SK-N-SH (cell line): ENCODE results near the gene ZNF397. TPM values are rescaled to one million over a fixed set of nuclear protein-coding genes. Genes with fewer than 3 reads are reported as not detected.

ENCODE experiments used
- CTCF ChIA-PET: fragments of 300-600, 350-600 bp; formaldehyde crosslinking; extraction: SDS; loops from one replicate; lab custom pipeline; 2021; lab: Yijun Ruan, JAX
- POLR2A ChIA-PET: fragments of 350-600 bp; sonication (Branson Sonifier 250); formaldehyde crosslinking; extraction: SDS; loops from one replicate; lab custom pipeline; 2020; ENCODE audit warnings: antibody characterized with exemption, inconsistent platforms; lab: Yijun Ruan, JAX
- DNase-seq: peaks from one replicate; pipeline ENCODE4 v3.0.0; 2012
- H2AFZ ChIP-seq: fragments of 200-600 bp; sonication (generic); 2 replicates; pipeline ENCODE4 v1.8.1; 2016; ENCODE audit warnings: antibody characterized with exemption, mild to moderate bottlenecking, low read depth
- H3F3A ChIP-seq: fragments of 200-600 bp; sonication (generic); replicated peaks from 2 replicates; pipeline ENCODE3; 2016; ENCODE audit warnings: antibody characterized with exemption, mild to moderate bottlenecking; ENCODE audit not compliant: insufficient read depth
- H3K27ac ChIP-seq, 2 experiments: fragments of 200-500 bp in 1 of 2; fragments of 200-600 bp in 1 of 2; sonication (Bioruptor generic) in 1 of 2; sonication (generic), shearing (Covaris generic) in 1 of 2; 2 replicates each; pipeline versions ENCODE4 v1.5.1 to v1.6.1; 2014 to 2016; ENCODE audit warnings: low read depth in 2 of 2, inconsistent platforms in 1 of 2, low read length in 1 of 2, mild to moderate bottlenecking in 1 of 2, mixed read lengths in 1 of 2
- H3K27me3 ChIP-seq: fragments of 200-600 bp; sonication (generic), shearing (Covaris generic); 2 replicates; pipeline ENCODE4 v1.6.1; 2016; ENCODE audit warnings: mixed run types; ENCODE audit not compliant: insufficient read depth
- H3K36me3 ChIP-seq, 2 experiments: fragments of 200-500 bp in 1 of 2; fragments of 200-600 bp in 1 of 2; sonication (Bioruptor generic) in 1 of 2; sonication (generic) in 1 of 2; replicated peaks in 1 of 2; 2 replicates each; pipeline versions ENCODE3 to v1.5.1; 2014 to 2016; ENCODE audit warnings: low read length in 1 of 2, mild to moderate bottlenecking in 1 of 2; ENCODE audit not compliant: insufficient read depth in 2 of 2, control insufficient read depth in 1 of 2
- H3K4me1 ChIP-seq, 2 experiments: fragments of 200-500 bp in 1 of 2; fragments of 200-600 bp in 1 of 2; sonication (Bioruptor generic) in 1 of 2; sonication (generic), shearing (Covaris generic) in 1 of 2; 2 replicates each; pipeline versions ENCODE4 v1.5.1 to v1.6.1; 2014 to 2016; ENCODE audit warnings: low read depth in 1 of 2, low read length in 1 of 2, mixed run types in 1 of 2; ENCODE audit not compliant: insufficient read depth in 2 of 2, control insufficient read depth in 1 of 2
- H3K4me2 ChIP-seq: fragments of 200-600 bp; sonication (generic), shearing (Covaris generic); 2 replicates; pipeline ENCODE4 v1.6.1; 2017; ENCODE audit warnings: mixed run types
- H3K4me3 ChIP-seq, 2 experiments: fragments of 200-500 bp in 1 of 2; fragments of 200-600 bp in 1 of 2; sonication (Bioruptor generic) in 1 of 2; sonication (generic), shearing (Covaris generic) in 1 of 2; 2 replicates each; pipeline versions ENCODE4 v1.5.1 to v1.8.1; 2014 to 2016; ENCODE audit warnings: low read depth in 2 of 2, inconsistent platforms in 1 of 2, low read length in 1 of 2, mild to moderate bottlenecking in 1 of 2, mixed read lengths in 1 of 2, moderate library complexity in 1 of 2
- H3K79me2 ChIP-seq: fragments of 200-600 bp; sonication (generic); 2 replicates; pipeline ENCODE4 v1.8.1; 2017; ENCODE audit warnings: mild to moderate bottlenecking; ENCODE audit not compliant: insufficient read depth
- H3K9ac ChIP-seq: fragments of 200-600 bp; sonication (generic); 2 replicates; pipeline ENCODE4 v1.6.1; 2017; ENCODE audit warnings: mixed run types
- H3K9me2 ChIP-seq: fragments of 200-600 bp; sonication (generic); 2 replicates; pipeline ENCODE4 v1.6.1; 2017; ENCODE audit warnings: mixed run types
- H3K9me3 ChIP-seq: fragments of 200-600 bp; sonication (generic); 2 replicates; pipeline ENCODE4 v1.6.1; 2017; ENCODE audit warnings: mixed run types, mild to moderate bottlenecking, moderate library complexity
- H4K20me1 ChIP-seq: fragments of 200-600 bp; sonication (generic); 2 replicates; pipeline ENCODE4 v1.6.1; 2017; ENCODE audit warnings: mild to moderate bottlenecking, mixed run types; ENCODE audit not compliant: insufficient read depth
- ELF1 ChIP-seq: IDR thresholded peaks from 2 replicates; pipeline ENCODE4 v1.4.0; 2012
- EP300 ChIP-seq, 2 experiments: IDR thresholded peaks; 2 replicates each; pipeline versions ENCODE4 v1.4.0 to v1.6.1; 2012; ENCODE audit warnings: borderline replicate concordance in 1 of 2, low read depth in 1 of 2, low read length in 1 of 2
- EZH2phosphoT487 ChIP-seq: fragments of 200-600 bp; sonication (generic); IDR thresholded peaks from 2 replicates; pipeline ENCODE4 v1.6.1; 2017; ENCODE audit warnings: low read depth, mixed run types, mild to moderate bottlenecking, antibody characterized with exemption, moderate library complexity, borderline replicate concordance
- FOXJ3 ChIP-seq: sonication (generic); formaldehyde crosslinking; IDR thresholded peaks from 2 replicates; pipeline ENCODE4 v1.5.1; 2020; ENCODE audit warnings: mild to moderate bottlenecking, missing genetic modification reagents
- GABPA ChIP-seq: IDR thresholded peaks from 2 replicates; pipeline ENCODE4 v1.4.0; 2012; ENCODE audit warnings: low read depth, mild to moderate bottlenecking
- JUND ChIP-seq: IDR thresholded peaks from 2 replicates; pipeline ENCODE4 v1.4.0; 2012
- MAX ChIP-seq: IDR thresholded peaks from 2 replicates; pipeline ENCODE4 v1.4.0; 2012; ENCODE audit warnings: low read depth
- MEF2A ChIP-seq: IDR thresholded peaks from 2 replicates; pipeline ENCODE4 v1.4.0; 2012; ENCODE audit warnings: low read depth, borderline replicate concordance
- NFIC ChIP-seq: IDR thresholded peaks from 2 replicates; pipeline ENCODE4 v1.4.0; 2012; ENCODE audit warnings: borderline replicate concordance
- NRF1 ChIP-seq: IDR thresholded peaks from 2 replicates; pipeline ENCODE4 v1.6.1; 2012; ENCODE audit warnings: low read depth, mild to moderate bottlenecking, low read length
- RAD21 ChIP-seq: IDR thresholded peaks from 2 replicates; pipeline ENCODE4 v1.6.1; 2012; ENCODE audit warnings: mild to moderate bottlenecking, low read length
- RCOR1 ChIP-seq: fragments of 150-350 bp; IDR thresholded peaks from 2 replicates; pipeline ENCODE4 v1.6.1; 2017; ENCODE audit warnings: antibody characterized with exemption, low read length
- REST ChIP-seq: IDR thresholded peaks from 2 replicates; pipeline ENCODE4 v1.6.1; 2012; ENCODE audit warnings: mild to moderate bottlenecking, low read depth, low read length, moderate library complexity
- RFX5 ChIP-seq: IDR thresholded peaks from 2 replicates; pipeline ENCODE4 v1.6.1; 2012; ENCODE audit warnings: mild to moderate bottlenecking, improper control_type of control experiment, low read length
- SMC3 ChIP-seq: IDR thresholded peaks from 2 replicates; pipeline ENCODE4 v1.6.1; 2012; ENCODE audit warnings: low read depth, low read length, improper control_type of control experiment
- USF1 ChIP-seq: IDR thresholded peaks from 2 replicates; pipeline ENCODE4 v1.4.0; 2012; ENCODE audit warnings: low read depth, borderline replicate concordance
- YY1 ChIP-seq: IDR thresholded peaks from 2 replicates; pipeline ENCODE4 v1.4.0; 2012; ENCODE audit warnings: low read depth, mild to moderate bottlenecking
- ZBTB33 ChIP-seq: IDR thresholded peaks from 2 replicates; pipeline ENCODE4 v1.4.0; 2012; ENCODE audit warnings: low read depth, borderline replicate concordance
- WGBS: methylation state at CpG from one replicate; pipeline ENCODE4 v1.1.6; 2017; ENCODE audit warnings: low lambda C conversion rate; 5-methylcytosine and 5-hydroxymethylcytosine counted together
- polyA plus RNA-seq, 3 experiments: library from polyadenylated mRNA; depleted of rRNA; stranded (reverse); fragments of >200 nt; gene quantifications; 2 replicates each; pipeline ENCODE4 v1.2.3, GENCODE V29; 2012
- TF ChIP-seq, protein P1 (sequence below): fragments of 150-350 bp; IDR thresholded peaks from 2 replicates; pipeline ENCODE4 v1.6.1; 2017; ENCODE audit warnings: antibody characterized with exemption, low read length, low read depth, borderline replicate concordance
- TF ChIP-seq, protein P2 (sequence below): fragments of 150-350 bp; IDR thresholded peaks from 2 replicates; pipeline ENCODE4 v1.6.1; 2016; ENCODE audit warnings: mild to moderate bottlenecking, low read depth, low read length

The ZNF397 gene
- polyA plus RNA-seq, 1 of the 3 experiments (the other 2 are of a cell fraction) = 4.8 TPM

GRCh38 chr18:35220424-35220823, 20.4 kb upstream of the ZNF397 start:
- no peak overlapping the region for H3K9ac ChIP-seq
- TF ChIP-seq ELF1 = no peak
- TF ChIP-seq EZH2phosphoT487 = no peak
- TF ChIP-seq REST = no peak
- no peak for TF ChIP-seq RAD21
- TF ChIP-seq FOXJ3 = no peak
- no peak for TF ChIP-seq ZBTB33
- no peak for TF ChIP-seq NRF1
- TF ChIP-seq NFIC = no peak
- TF ChIP-seq RCOR1 = no peak
- no peak for TF ChIP-seq MAX
- TF ChIP-seq EP300 (IDR thresholded peaks at IDR 0.05; ENCODE audit: borderline replicate concordance in 1 of 2, low read depth in 1 of 2, low read length in 1 of 2) = no peak
- no peak for TF ChIP-seq RFX5
- TF ChIP-seq JUND = no peak
- TF ChIP-seq, protein P1, sequence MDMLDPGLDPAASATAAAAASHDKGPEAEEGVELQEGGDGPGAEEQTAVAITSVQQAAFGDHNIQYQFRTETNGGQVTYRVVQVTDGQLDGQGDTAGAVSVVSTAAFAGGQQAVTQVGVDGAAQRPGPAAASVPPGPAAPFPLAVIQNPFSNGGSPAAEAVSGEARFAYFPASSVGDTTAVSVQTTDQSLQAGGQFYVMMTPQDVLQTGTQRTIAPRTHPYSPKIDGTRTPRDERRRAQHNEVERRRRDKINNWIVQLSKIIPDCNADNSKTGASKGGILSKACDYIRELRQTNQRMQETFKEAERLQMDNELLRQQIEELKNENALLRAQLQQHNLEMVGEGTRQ = no peak
- TF ChIP-seq MEF2A = no peak
- no peak for TF ChIP-seq YY1
- no peak for TF ChIP-seq GABPA
- TF ChIP-seq, protein P2, sequence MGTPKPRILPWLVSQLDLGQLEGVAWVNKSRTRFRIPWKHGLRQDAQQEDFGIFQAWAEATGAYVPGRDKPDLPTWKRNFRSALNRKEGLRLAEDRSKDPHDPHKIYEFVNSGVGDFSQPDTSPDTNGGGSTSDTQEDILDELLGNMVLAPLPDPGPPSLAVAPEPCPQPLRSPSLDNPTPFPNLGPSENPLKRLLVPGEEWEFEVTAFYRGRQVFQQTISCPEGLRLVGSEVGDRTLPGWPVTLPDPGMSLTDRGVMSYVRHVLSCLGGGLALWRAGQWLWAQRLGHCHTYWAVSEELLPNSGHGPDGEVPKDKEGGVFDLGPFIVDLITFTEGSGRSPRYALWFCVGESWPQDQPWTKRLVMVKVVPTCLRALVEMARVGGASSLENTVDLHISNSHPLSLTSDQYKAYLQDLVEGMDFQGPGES = no peak
- TF ChIP-seq SMC3 = no peak
- no peak for TF ChIP-seq USF1
- no peak overlapping the region for H3K4me3 ChIP-seq
- H2AFZ ChIP-seq = no peak overlapping the region
- no peaks in the 10 kb centered on the region for H3K9me2 ChIP-seq
- no peaks in the 10 kb centered on the region for H3K27me3 ChIP-seq
- H4K20me1 ChIP-seq = no peaks in the 10 kb centered on the region
- H3K4me2 ChIP-seq = no peak overlapping the region
- no peaks in the 10 kb centered on the region for H3K79me2 ChIP-seq
- H3F3A ChIP-seq = no peaks in the 10 kb centered on the region
- ChIA-PET CTCF (interaction anchor here (1.5 kb wide), 1 partner anchor 11 kb away, joined by 5 read pairs; no protein-coding TSS in a partner anchor), POLR2A (no interaction called here)
- no peaks in the 10 kb centered on the region for H3K4me1 ChIP-seq
- no peaks in the 10 kb centered on the region for H3K9me3 ChIP-seq
- DNase-seq = no peak
- H3K27ac ChIP-seq = no peak overlapping the region
- no peaks in the 10 kb centered on the region for H3K36me3 ChIP-seq
- WGBS = 84% methylated on average over 6 of the region's 6 CpGs
